Measurements from ENCODE around the gene SRPX2. TPM values are rescaled to one million over a fixed set of nuclear protein-coding genes. Genes with fewer than 3 reads are reported as not detected.

The SRPX2 gene
- total and polyA plus RNA-seq, 4 donors = 5.6 to 19.1 (median 10.9) TPM

GRCh38 chrX:100659431-100660137 is 15.6 kb downstream of the SRPX2 start:
- H3K9ac ChIP-seq (ENCODE audit: insufficient read depth in 1 of 2, low read length in 2 of 2) = peak overlapping the region in 1 of 2 donors; percentile 32
- H3K9me3 ChIP-seq (ENCODE audit: control insufficient read depth in 4 of 4, insufficient read depth in 3 of 4, low read length in 3 of 4) = no peaks in the 10 kb centered on the region
- H3K4me1 ChIP-seq (ENCODE audit: control insufficient read depth in 5 of 5, insufficient read depth in 5 of 5, low read length in 5 of 5) = peaks cover 0 to 7% (median 0%) of the 10 kb centered on the region in 5 donors
- no peak overlapping the region for H3K27ac ChIP-seq (ENCODE audit: low read depth in 1 of 2, low read length in 1 of 2)
- peaks cover 0 to 24% (median 3%) of the 10 kb centered on the region in 3 donors for H3K27me3 ChIP-seq (ENCODE audit: control insufficient read depth in 3 of 3, insufficient read depth in 3 of 3, low read length in 2 of 3)
- no peak overlapping the region for H3K4me3 ChIP-seq
- TF ChIP-seq CTCF (IDR thresholded peaks at IDR 0.05; ENCODE audit: control extremely low read depth, extremely low read depth) = no peak
- 71 to 86% methylated on average over 4 of the region's 4 CpGs for WGBS, 2 donors
- peak; percentile 65 to 82 (median 80) for DNase-seq
- no peaks in the 10 kb centered on the region for H3K36me3 ChIP-seq (ENCODE audit: control insufficient read depth in 4 of 4, insufficient read depth in 4 of 4, low read length in 4 of 4)
- no peak for ATAC-seq (ENCODE audit: insufficient read depth, low FRiP score)

GRCh38 chrX:100662170-100662569 is 18.2 kb downstream of the SRPX2 start:
- no peaks in the 10 kb centered on the region for H3K9me3 ChIP-seq (ENCODE audit: control insufficient read depth in 4 of 4, insufficient read depth in 3 of 4, low read length in 3 of 4)
- no peak overlapping the region for H3K9ac ChIP-seq (ENCODE audit: insufficient read depth in 1 of 2, low read length in 2 of 2)
- no peak overlapping the region for H3K4me3 ChIP-seq
- H3K27ac ChIP-seq (ENCODE audit: low read depth in 1 of 2, low read length in 1 of 2) = no peak overlapping the region
- peaks cover 0 to 7% (median 0%) of the 10 kb centered on the region in 5 donors for H3K4me1 ChIP-seq (ENCODE audit: control insufficient read depth in 5 of 5, insufficient read depth in 5 of 5, low read length in 5 of 5)
- peaks cover 0 to 11% (median 5%) of the 10 kb centered on the region in 3 donors for H3K27me3 ChIP-seq (ENCODE audit: control insufficient read depth in 3 of 3, insufficient read depth in 3 of 3, low read length in 2 of 3)
- peaks cover 0 to 2% (median 0%) of the 10 kb centered on the region in 4 donors for H3K36me3 ChIP-seq (ENCODE audit: control insufficient read depth in 4 of 4, insufficient read depth in 4 of 4, low read length in 4 of 4)
- no peak for TF ChIP-seq CTCF (IDR thresholded peaks at IDR 0.05; ENCODE audit: control extremely low read depth, extremely low read depth)
- ATAC-seq (ENCODE audit: insufficient read depth, low FRiP score) (no peak), DNase-seq (no peak)
- WGBS, 2 donors = 85 to 90% methylated on average over 13 of the region's 13 CpGs

- WGBS, 2 donors = 82 to 85% methylated on average over 4 of the region's 4 CpGs
- H3K36me3 ChIP-seq (ENCODE audit: control insufficient read depth in 4 of 4, insufficient read depth in 4 of 4, low read length in 4 of 4) = peaks cover 0 to 2% (median 0%) of the 10 kb centered on the region in 4 donors
- DNase-seq (no peak), ATAC-seq (ENCODE audit: insufficient read depth, low FRiP score) (no peak)
- TF ChIP-seq CTCF (IDR thresholded peaks at IDR 0.05; ENCODE audit: control extremely low read depth, extremely low read depth) = no peak
- no peak overlapping the region for H3K4me3 ChIP-seq
- H3K9ac ChIP-seq (ENCODE audit: insufficient read depth in 1 of 2, low read length in 2 of 2) = no peak overlapping the region
- H3K4me1 ChIP-seq (ENCODE audit: control insufficient read depth in 5 of 5, insufficient read depth in 5 of 5, low read length in 5 of 5) = peaks cover 0 to 7% (median 0%) of the 10 kb centered on the region in 5 donors
- no peaks in the 10 kb centered on the region for H3K9me3 ChIP-seq (ENCODE audit: control insufficient read depth in 4 of 4, insufficient read depth in 3 of 4, low read length in 3 of 4)
- H3K27me3 ChIP-seq (ENCODE audit: control insufficient read depth in 3 of 3, insufficient read depth in 3 of 3, low read length in 2 of 3) = peaks cover 0 to 11% (median 5%) of the 10 kb centered on the region in 3 donors
- no peak overlapping the region for H3K27ac ChIP-seq (ENCODE audit: low read depth in 1 of 2, low read length in 1 of 2)
Observed at GRCh38 chrX:100662796-100663195, 18.8 kb downstream of the SRPX2 start.
